HUES64 (cell line): ENCODE measurements around the gene LILRA1.
"Not testable (repeated sequence)": the region's sequence is repeated elsewhere in the genome, so short reads cannot be mapped to it uniquely, and the experiment has no call there.

Experiments
- H3K27ac ChIP-seq: 2 replicates; pipeline ENCODE4 v1.7.0; 2013; ENCODE audit warnings: low read depth, low read length, inconsistent platforms
- H3K27me3 ChIP-seq: 2 replicates; pipeline ENCODE4 v1.6.1; 2013; ENCODE audit warnings: mild to moderate bottlenecking, low read length; ENCODE audit not compliant: insufficient read depth
- H3K36me3 ChIP-seq: 2 replicates; pipeline ENCODE4 v1.6.1; 2013; ENCODE audit warnings: mild to moderate bottlenecking, low read length; ENCODE audit not compliant: insufficient read depth
- H3K4me1 ChIP-seq: 2 replicates; pipeline ENCODE4 v1.6.1; 2013; ENCODE audit warnings: mild to moderate bottlenecking, low read length, moderate library complexity; ENCODE audit not compliant: insufficient read depth
- H3K4me3 ChIP-seq: 2 replicates; pipeline ENCODE4 v1.5.1; 2013; ENCODE audit warnings: mild to moderate bottlenecking, low read length, moderate library complexity
- H3K9ac ChIP-seq: 2 replicates; pipeline ENCODE4 v1.6.1; 2013; ENCODE audit warnings: mild to moderate bottlenecking, low read depth, low read length
- H3K9me3 ChIP-seq: 2 replicates; pipeline ENCODE4 v1.6.1; 2013; ENCODE audit warnings: low read depth, low read length; ENCODE audit not compliant: insufficient read depth
- WGBS: fragments of 150-250, 120-280 bp; methylation state at CpG from one replicate; pipeline ENCODE4 v1.1.7; 2013; ENCODE audit warnings: missing lambda C conversion rate; 5-methylcytosine and 5-hydroxymethylcytosine counted together

LILRA1 gene

GRCh38 chr19:54561840-54562239, 31.6 kb upstream of the LILRA1 start:
- H3K4me3 ChIP-seq = no peak overlapping the region
- H3K36me3 ChIP-seq = no peaks in the 10 kb centered on the region
- WGBS = 82% methylated on average over 14 of the region's 14 CpGs
- peaks cover 86% of the 10 kb centered on the region for H3K9me3 ChIP-seq
- no peak overlapping the region for H3K27ac ChIP-seq
- H3K4me1 ChIP-seq = no peaks in the 10 kb centered on the region
- H3K9ac ChIP-seq = no peak overlapping the region
- no peaks in the 10 kb centered on the region for H3K27me3 ChIP-seq

- H3K9me3 ChIP-seq = peaks cover 87% of the 10 kb centered on the region
- H3K36me3 ChIP-seq, H3K9ac ChIP-seq, H3K27ac ChIP-seq, H3K4me3 ChIP-seq, H3K4me1 ChIP-seq, H3K27me3 ChIP-seq: not testable (repeated sequence)
- WGBS = 90% methylated on average over 5 of the region's 6 CpGs
These were observed 30.2 kb upstream of the LILRA1 start for GRCh38 chr19:54563206-54563605.

GRCh38 chr19:54570316-54570715, 23.1 kb upstream of the LILRA1 start:
- no peaks in the 10 kb centered on the region for H3K4me1 ChIP-seq

GRCh38 chr19:54571715-54572615, 21.5 kb upstream of the LILRA1 start:
- H3K9ac ChIP-seq, H3K4me1 ChIP-seq, H3K27ac ChIP-seq, H3K27me3 ChIP-seq, H3K4me3 ChIP-seq, H3K36me3 ChIP-seq: not testable (repeated sequence)
- 69% methylated on average over 17 of the region's 17 CpGs for WGBS
- peaks cover 83% of the 10 kb centered on the region for H3K9me3 ChIP-seq

More at GRCh38 chr19:54570316-54570715, 23.1 kb upstream of the LILRA1 start:
- Histone ChIP-seq H3K4me3 (no peak overlapping the region), H3K36me3 (no peaks in the 10 kb centered on the region), H3K27ac (no peak overlapping the region), H3K9ac (no peak overlapping the region), H3K27me3 (no peaks in the 10 kb centered on the region), H3K9me3 (peaks cover 88% of the 10 kb centered on the region)
- 51% methylated on average over 3 of the region's 3 CpGs for WGBS

- H3K4me1 ChIP-seq = no peaks in the 10 kb centered on the region
- WGBS = 93% methylated on average over 8 of the region's 9 CpGs
- no peak overlapping the region for H3K9ac ChIP-seq
- no peak overlapping the region for H3K27ac ChIP-seq
- no peaks in the 10 kb centered on the region for H3K36me3 ChIP-seq
- H3K4me3 ChIP-seq = no peak overlapping the region
- peaks cover 84% of the 10 kb centered on the region for H3K9me3 ChIP-seq
- no peaks in the 10 kb centered on the region for H3K27me3 ChIP-seq
These were observed 20.6 kb upstream of the LILRA1 start for GRCh38 chr19:54572696-54573311.

GRCh38 chr19:54573330-54573872, 20.0 kb upstream of the LILRA1 start, which contains the start of gene LILRA2:
Gene LILRA2 (plus strand): TSS chr19:54573790. CDS start chr19:54573879, 89 bp downstream.
- Histone ChIP-seq H3K9ac (no peak within 1 kb of the TSS), H3K36me3 (no peaks in the 10 kb centered on the region), H3K9me3 (peaks cover 81% of the 10 kb centered on the region), H3K27me3 (no peaks in the 10 kb centered on the region), H3K4me3 (no peak within 1 kb of the TSS), H3K27ac (no peak within 1 kb of the TSS), H3K4me1 (no peaks in the 10 kb centered on the region)
- 72% methylated on average over 10 of the region's 10 CpGs for WGBS

- Histone ChIP-seq H3K9me3 (peaks cover 78% of the 10 kb centered on the region), H3K36me3 (no peaks in the 10 kb centered on the region), H3K27me3 (no peaks in the 10 kb centered on the region), H3K27ac (no peak overlapping the region), H3K4me1 (no peaks in the 10 kb centered on the region), H3K4me3 (no peak overlapping the region), H3K9ac (no peak overlapping the region)
- WGBS = 43% methylated on average over 4 of the region's 4 CpGs
These were observed 19.4 kb upstream of the LILRA1 start for GRCh38 chr19:54574051-54574450.

- H3K4me3 ChIP-seq = no peak overlapping the region
- no peaks in the 10 kb centered on the region for H3K27me3 ChIP-seq
- no peaks in the 10 kb centered on the region for H3K4me1 ChIP-seq
- H3K36me3 ChIP-seq = no peaks in the 10 kb centered on the region
- H3K9me3 ChIP-seq = peaks cover 73% of the 10 kb centered on the region
- 68% methylated on average over 12 of the region's 12 CpGs for WGBS
- H3K9ac ChIP-seq = no peak overlapping the region
- no peak overlapping the region for H3K27ac ChIP-seq
These were observed 18.8 kb upstream of the LILRA1 start for GRCh38 chr19:54574527-54575056.

GRCh38 chr19:54575205-54575604, 18.2 kb upstream of the LILRA1 start:
- not testable (repeated sequence) for H3K4me3 ChIP-seq, H3K9ac ChIP-seq, H3K27me3 ChIP-seq, H3K36me3 ChIP-seq, H3K4me1 ChIP-seq, H3K27ac ChIP-seq
- 81% methylated on average over 9 of the region's 9 CpGs for WGBS
- H3K9me3 ChIP-seq = peaks cover 67% of the 10 kb centered on the region

GRCh38 chr19:54576411-54576976, 16.9 kb upstream of the LILRA1 start:
- no peak overlapping the region for H3K9ac ChIP-seq
- WGBS = 53% methylated on average over 6 of the region's 6 CpGs
- H3K9me3 ChIP-seq = peaks cover 54% of the 10 kb centered on the region
- no peaks in the 10 kb centered on the region for H3K4me1 ChIP-seq
- no peaks in the 10 kb centered on the region for H3K27me3 ChIP-seq
- H3K4me3 ChIP-seq = no peak overlapping the region
- H3K36me3 ChIP-seq = no peaks in the 10 kb centered on the region
- H3K27ac ChIP-seq = no peak overlapping the region

GRCh38 chr19:54577334-54577733, 16.1 kb upstream of the LILRA1 start:
- no peak overlapping the region for H3K4me3 ChIP-seq
- no peaks in the 10 kb centered on the region for H3K36me3 ChIP-seq
- H3K4me1 ChIP-seq = no peaks in the 10 kb centered on the region
- 55% methylated on average over 3 of the region's 3 CpGs for WGBS
- no peak overlapping the region for H3K9ac ChIP-seq
- H3K27me3 ChIP-seq = no peaks in the 10 kb centered on the region
- no peak overlapping the region for H3K27ac ChIP-seq
- H3K9me3 ChIP-seq = peaks cover 47% of the 10 kb centered on the region
